ENCODE measurements around the gene ARHGDIG. TPM values are rescaled to one million over a fixed set of nuclear protein-coding genes. Genes with fewer than 3 reads are reported as not detected.
A peak's percentile ranks its signal among the peaks of the same experiment; 100 is the strongest.

Gene ARHGDIG
- total RNA-seq, 4 donors from 2014 or later, result not detected

DNA sequence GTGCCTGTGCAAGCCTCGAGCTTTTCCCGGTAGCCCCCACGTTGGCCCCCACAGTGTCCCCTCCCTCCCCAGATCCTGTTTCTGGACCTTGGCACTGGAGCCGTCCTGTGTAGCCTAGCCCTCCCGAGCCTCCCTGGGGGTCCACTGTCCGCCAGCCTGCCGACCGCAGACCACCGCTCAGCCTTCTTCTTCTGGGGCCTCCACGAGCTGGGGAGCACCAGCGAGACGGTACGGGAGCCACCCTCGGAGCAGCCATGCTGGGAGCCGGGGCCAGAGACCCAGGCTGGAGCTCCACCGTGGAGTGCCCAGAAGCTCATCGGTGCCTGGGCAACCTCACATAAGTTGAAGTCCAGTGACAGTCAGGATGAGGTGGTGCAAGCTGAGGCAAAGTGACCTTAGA is 16.4 kb upstream of the ARHGDIG start:
- TF ChIP-seq, protein P1, sequence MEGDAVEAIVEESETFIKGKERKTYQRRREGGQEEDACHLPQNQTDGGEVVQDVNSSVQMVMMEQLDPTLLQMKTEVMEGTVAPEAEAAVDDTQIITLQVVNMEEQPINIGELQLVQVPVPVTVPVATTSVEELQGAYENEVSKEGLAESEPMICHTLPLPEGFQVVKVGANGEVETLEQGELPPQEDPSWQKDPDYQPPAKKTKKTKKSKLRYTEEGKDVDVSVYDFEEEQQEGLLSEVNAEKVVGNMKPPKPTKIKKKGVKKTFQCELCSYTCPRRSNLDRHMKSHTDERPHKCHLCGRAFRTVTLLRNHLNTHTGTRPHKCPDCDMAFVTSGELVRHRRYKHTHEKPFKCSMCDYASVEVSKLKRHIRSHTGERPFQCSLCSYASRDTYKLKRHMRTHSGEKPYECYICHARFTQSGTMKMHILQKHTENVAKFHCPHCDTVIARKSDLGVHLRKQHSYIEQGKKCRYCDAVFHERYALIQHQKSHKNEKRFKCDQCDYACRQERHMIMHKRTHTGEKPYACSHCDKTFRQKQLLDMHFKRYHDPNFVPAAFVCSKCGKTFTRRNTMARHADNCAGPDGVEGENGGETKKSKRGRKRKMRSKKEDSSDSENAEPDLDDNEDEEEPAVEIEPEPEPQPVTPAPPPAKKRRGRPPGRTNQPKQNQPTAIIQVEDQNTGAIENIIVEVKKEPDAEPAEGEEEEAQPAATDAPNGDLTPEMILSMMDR (IDR thresholded peaks at IDR 0.05), result no peak
- no peak for TF ChIP-seq EP300 (IDR thresholded peaks at IDR 0.05)
- no peak for TF ChIP-seq POLR2A (IDR thresholded peaks at IDR 0.05)
- Histone ChIP-seq H3K4me1 (peaks cover 0 to 16% (median 0%) of the 10 kb centered on the region in 4 donors), H3K27me3 (no peaks in the 10 kb centered on the region), H3K27ac (no peak overlapping the region), H3K4me3 (no peak overlapping the region), H3K9me3 (no peaks in the 10 kb centered on the region), H3K36me3 (peaks cover 0 to 67% (median 9%) of the 10 kb centered on the region in 3 donors)
- 87 to 94% methylated on average over 11 to 16 of the region's 17 CpGs for WGBS, 2 donors
- DNase-seq (ENCODE audit: low spot score in 2 of 2), result no peak

DNA sequence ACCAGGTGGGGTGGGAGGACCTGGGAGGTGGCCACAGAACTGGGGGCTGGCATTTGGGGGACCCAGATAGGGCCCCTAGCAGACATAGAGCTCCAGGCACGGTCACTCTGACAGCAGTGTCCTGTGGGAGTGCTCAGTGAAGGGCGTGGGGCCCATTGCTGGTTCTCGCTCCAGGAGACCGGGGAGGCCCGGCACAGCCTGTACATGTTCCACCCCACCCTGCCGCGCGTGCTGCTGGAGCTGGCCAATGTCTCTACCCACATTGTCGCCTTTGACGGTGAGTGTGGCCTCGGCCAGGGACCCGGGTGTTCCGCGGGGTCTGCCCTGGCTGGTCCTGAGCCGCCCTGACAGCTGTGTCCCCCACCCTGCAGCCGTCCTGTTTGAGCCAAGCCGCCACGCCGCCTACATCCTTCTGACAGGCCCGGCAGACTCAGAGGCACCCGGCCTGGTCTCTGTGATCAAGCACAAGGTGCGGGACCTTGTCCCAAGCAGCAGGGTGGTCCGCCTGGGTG is 15.9 kb upstream of the ARHGDIG start:
- H3K36me3 ChIP-seq, result peaks cover 0 to 62% (median 9%) of the 10 kb centered on the region in 3 donors
- TF ChIP-seq POLR2A (IDR thresholded peaks at IDR 0.05) (no peak), EP300 (IDR thresholded peaks at IDR 0.05) (no peak)
- TF ChIP-seq, protein P1 (IDR thresholded peaks at IDR 0.05), result no peak
- no peak for DNase-seq (ENCODE audit: low spot score in 2 of 2)

DNA sequence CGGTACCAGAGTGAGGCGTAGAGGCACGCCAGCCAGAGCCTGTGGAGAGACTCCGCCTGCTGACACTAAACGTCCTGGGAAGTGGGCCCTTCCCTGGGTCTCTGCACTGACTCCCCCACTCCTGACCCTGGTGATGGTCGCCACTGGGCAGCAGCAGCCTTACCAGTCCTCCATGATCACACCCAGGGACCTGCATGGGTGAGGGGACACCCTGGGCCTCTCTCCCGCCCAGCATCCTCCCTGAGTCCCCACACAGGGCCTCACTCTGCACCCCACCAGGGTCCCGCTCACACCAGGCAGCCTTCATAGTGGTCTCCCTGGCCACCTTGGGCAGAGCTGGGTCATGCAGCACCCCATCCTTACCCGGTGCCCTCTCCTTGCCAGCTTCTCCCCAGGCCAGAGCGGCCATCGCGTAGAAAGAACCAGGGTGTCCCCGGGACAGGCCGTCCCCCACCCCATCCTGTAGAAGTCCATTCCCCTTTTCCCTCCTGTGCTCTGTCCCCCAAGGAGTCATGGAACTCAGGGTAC is 15.3 kb upstream of the ARHGDIG start:
- no peaks in the 10 kb centered on the region for H3K27me3 ChIP-seq
- no peak for DNase-seq (ENCODE audit: low spot score in 2 of 2)
- H3K27ac ChIP-seq, result peak overlapping the region in 1 of 4 donors; percentile 70
- H3K4me3 ChIP-seq, result no peak overlapping the region
- WGBS, 2 donors, result 84 to 94% methylated on average over 13 to 14 of the region's 14 CpGs
- no peaks in the 10 kb centered on the region for H3K9me3 ChIP-seq
- peaks cover 0 to 56% (median 9%) of the 10 kb centered on the region in 3 donors for H3K36me3 ChIP-seq
- TF ChIP-seq POLR2A (IDR thresholded peaks at IDR 0.05), result no peak
- no peak for TF ChIP-seq EP300 (IDR thresholded peaks at IDR 0.05)
- TF ChIP-seq, protein P1 (IDR thresholded peaks at IDR 0.05), result no peak
- peaks cover 0 to 16% (median 0%) of the 10 kb centered on the region in 4 donors for H3K4me1 ChIP-seq

More for the DNA sequence above, 15.9 kb upstream of the ARHGDIG start:
- Histone ChIP-seq H3K27ac (peak overlapping the region in 1 of 4 donors; percentile 70), H3K27me3 (no peaks in the 10 kb centered on the region), H3K4me1 (peaks cover 0 to 16% (median 0%) of the 10 kb centered on the region in 4 donors), H3K9me3 (no peaks in the 10 kb centered on the region), H3K4me3 (no peak overlapping the region)
- 83 to 90% methylated on average over 19 to 20 of the region's 23 CpGs for WGBS, 2 donors

DNA sequence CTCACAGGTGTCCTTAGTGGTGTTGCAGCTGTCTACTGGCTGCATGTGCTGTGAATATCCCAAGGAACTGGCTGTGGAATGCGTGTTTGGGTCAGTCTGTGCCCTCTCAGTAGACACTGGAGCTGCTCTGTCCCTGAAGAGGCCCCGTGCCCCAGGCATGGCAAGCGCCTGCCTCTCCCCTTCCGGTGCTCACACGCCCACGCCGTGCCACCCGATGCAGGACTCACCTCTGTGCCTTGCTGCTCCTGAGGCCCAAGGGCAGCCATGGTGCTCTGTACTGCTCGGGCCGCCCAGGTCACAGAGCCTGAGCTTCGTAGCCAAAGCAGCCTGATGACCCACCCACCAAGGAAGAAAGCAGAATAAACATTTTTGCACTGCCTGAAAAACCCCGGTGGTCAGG is 14.7 kb upstream of the ARHGDIG start:
- Histone ChIP-seq H3K9me3 (no peaks in the 10 kb centered on the region), H3K4me1 (peaks cover 0 to 16% (median 0%) of the 10 kb centered on the region in 4 donors), H3K27ac (peak overlapping the region in 1 of 4 donors; percentile 70), H3K36me3 (peaks cover 0 to 56% (median 9%) of the 10 kb centered on the region in 3 donors), H3K4me3 (no peak overlapping the region), H3K27me3 (no peaks in the 10 kb centered on the region)
- TF ChIP-seq, protein P1 (IDR thresholded peaks at IDR 0.05), result no peak
- no peak for TF ChIP-seq POLR2A (IDR thresholded peaks at IDR 0.05)
- WGBS, 2 donors, result 43 to 54% methylated on average over 5 to 12 of the region's 12 CpGs
- DNase-seq (ENCODE audit: low spot score in 2 of 2), result no peak
